DND-41 (cell line): Measurements from ENCODE around the gene CYP4F22.

Source experiments
- CTCF ChIP-seq: IDR thresholded peaks from 2 replicates; pipeline ENCODE4 v1.5.1; 2012; ENCODE audit warnings: borderline replicate concordance, low read length, moderate library complexity, mild to moderate bottlenecking; ENCODE audit not compliant: poor library complexity, severe bottlenecking; ENCODE audit errors: extremely low read depth
- EZH2 ChIP-seq: IDR thresholded peaks from 3 replicates; pipeline ENCODE4 v1.6.1; 2012; ENCODE audit warnings: borderline replicate concordance, low read depth, mild to moderate bottlenecking, moderate library complexity, low read length, inconsistent platforms; ENCODE audit not compliant: severe bottlenecking

DNA sequence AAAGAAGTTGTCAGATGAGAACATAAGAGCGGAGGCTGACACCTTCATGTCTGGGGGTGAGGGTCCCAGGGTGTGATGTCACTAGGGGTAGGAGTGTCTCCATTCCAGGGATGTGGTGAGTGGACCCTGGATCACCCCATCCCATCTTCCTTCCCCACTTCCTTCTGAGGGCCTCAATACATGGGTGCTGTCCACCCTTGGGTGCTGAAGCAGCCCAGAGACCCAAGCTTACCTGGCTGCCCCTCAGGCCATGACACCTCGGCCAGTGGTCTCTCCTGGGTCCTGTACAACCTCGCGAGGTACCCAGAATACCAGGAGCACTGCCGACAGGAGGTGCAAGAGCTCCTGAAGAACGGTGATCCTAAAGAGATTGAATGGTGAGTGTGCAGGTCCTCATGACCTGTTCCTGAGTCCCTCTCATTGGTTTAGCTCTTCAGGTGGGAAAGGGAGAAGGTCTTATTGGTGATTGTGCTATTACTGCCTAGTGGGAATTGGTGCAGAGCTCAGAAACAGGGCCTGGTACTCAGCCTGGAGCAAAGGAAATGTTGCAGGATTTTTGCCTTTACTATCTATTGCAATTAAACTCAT is 69.0 kb downstream of the CYP4F22 start:
- TF ChIP-seq CTCF (no peak), EZH2 (no peak)
